HL-60 (cell line): ENCODE results near the gene MTCH1.

ENCODE experiments used
- DNase-seq, 2 experiments: peaks; one replicate each; pipeline ENCODE4 v3.0.0-alpha.2; 2010 to 2020; ENCODE audit warnings: low read depth in 1 of 2, low spot score in 1 of 2
- H3K27ac ChIP-seq: fragments of 250-450 bp; sonication (Bioruptor Pico); replicated peaks from 2 replicates; pipeline ENCODE4 v1.5.1; 2020; ENCODE audit warnings: mild to moderate bottlenecking, moderate library complexity
- H3K27me3 ChIP-seq: fragments of 250-450 bp; sonication (Bioruptor Pico); 2 replicates; pipeline ENCODE4 v1.5.1; 2021; ENCODE audit warnings: mild to moderate bottlenecking, moderate library complexity; ENCODE audit not compliant: insufficient read depth, poor library complexity, severe bottlenecking
- H3K4me3 ChIP-seq: replicated peaks from 2 replicates; pipeline ENCODE4 v1.5.1; 2011; ENCODE audit warnings: mild to moderate bottlenecking, control low read depth, low read length; ENCODE audit not compliant: insufficient read depth
- CTCF ChIP-seq: IDR thresholded peaks from one replicate; pipeline ENCODE4 v1.5.1; 2011; ENCODE audit warnings: low read length, control low read depth, inconsistent platforms; ENCODE audit not compliant: insufficient read depth
- GABPA ChIP-seq: IDR thresholded peaks from 2 replicates; pipeline ENCODE4 v1.6.1; 2012; ENCODE audit warnings: low read depth
- POLR2AphosphoS5 ChIP-seq: IDR thresholded peaks from 2 replicates; pipeline ENCODE4 v1.6.1; 2012; ENCODE audit warnings: low read depth
- REST ChIP-seq: IDR thresholded peaks from 2 replicates; pipeline ENCODE4 v1.6.1; 2012; ENCODE audit warnings: low read depth; ENCODE audit not compliant: insufficient replicate concordance
- SPI1 ChIP-seq: IDR thresholded peaks from 2 replicates; pipeline ENCODE4 v1.6.1; 2012; ENCODE audit warnings: low read depth, mild to moderate bottlenecking, borderline replicate concordance

MTCH1 gene

GRCh38 chr6:36971921-36972673, 13.9 kb downstream of the MTCH1 start:
- no peak overlapping the region for H3K27ac ChIP-seq
- H3K27me3 ChIP-seq = no peaks in the 10 kb centered on the region
- TF ChIP-seq GABPA = no peak
- TF ChIP-seq POLR2AphosphoS5 = no peak
- no peak overlapping the region for H3K4me3 ChIP-seq
- no peak for DNase-seq

GRCh38 chr6:36970892-36971842, 14.8 kb downstream of the MTCH1 start:
- Histone ChIP-seq H3K4me3 (no peak overlapping the region), H3K27ac (no peak overlapping the region)
- TF ChIP-seq GABPA (no peak), SPI1 (no peak), CTCF (no peak), POLR2AphosphoS5 (no peak), REST (no peak)

GRCh38 chr6:36969988-36970891, 15.8 kb downstream of the MTCH1 start:
- no peak for DNase-seq
- Histone ChIP-seq H3K4me3 (no peak overlapping the region), H3K27ac (no peak overlapping the region), H3K27me3 (no peaks in the 10 kb centered on the region)
- TF ChIP-seq POLR2AphosphoS5 (no peak), REST (no peak), CTCF (no peak), GABPA (no peak), SPI1 (no peak)

More at GRCh38 chr6:36970892-36971842, 14.8 kb downstream of the MTCH1 start:
- DNase-seq = no peak
- no peaks in the 10 kb centered on the region for H3K27me3 ChIP-seq
